Measurements from ENCODE around the gene PSD4.

DNA sequence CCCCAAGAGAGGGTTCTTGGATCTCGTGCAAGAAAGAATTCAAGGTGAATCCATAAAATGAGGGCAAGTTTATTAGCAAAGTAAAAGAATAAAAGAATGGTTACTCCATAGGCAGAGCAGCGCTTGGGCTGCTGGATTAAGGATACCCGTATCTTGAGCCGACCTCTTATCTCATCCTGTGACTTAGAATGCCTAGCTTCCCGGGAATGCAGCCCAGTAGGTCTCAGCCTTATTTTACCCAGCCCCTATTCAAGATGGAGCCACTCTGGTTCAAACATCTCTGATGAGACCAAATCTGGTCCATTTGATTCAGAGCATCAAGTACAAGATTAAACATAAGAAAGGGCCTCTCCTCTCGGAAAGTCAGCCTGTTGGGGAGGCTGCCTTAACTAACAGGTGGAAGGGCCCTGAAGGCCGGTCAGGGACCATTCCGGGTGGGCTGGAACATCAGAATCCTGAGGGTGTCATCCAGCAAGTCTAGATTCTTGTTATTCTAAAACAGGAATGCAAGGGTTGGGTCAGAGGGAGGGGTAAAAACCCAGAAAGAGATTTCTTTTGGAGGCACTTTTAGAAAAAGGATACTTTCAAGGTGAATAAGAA lies 5.8 kb downstream of the PSD4 start:
- TF ChIP-seq POLR2A (IDR thresholded peaks at IDR 0.05; ENCODE audit: low read depth, low read length) = no peak
- TF ChIP-seq POLR2AphosphoS5 (IDR thresholded peaks at IDR 0.05; ENCODE audit: low read depth, low read length) = no peak
- no peak for TF ChIP-seq SPI1 (IDR thresholded peaks at IDR 0.05; ENCODE audit: low read depth, low read length)
